HG02852 (cell line): ENCODE data around the gene ZYX.
"Not testable (repeated sequence)": the region's sequence is repeated elsewhere in the genome, so short reads cannot be mapped to it uniquely, and the experiment has no call there.

Source experiments
- ATAC-seq: cut with Tn5 transposase; IDR thresholded peaks from one replicate; pipeline ENCODE4 v1.9.1; 2021; ENCODE audit warnings: mild to moderate bottlenecking, moderate library complexity; ENCODE audit not compliant: unreplicated experiment

ZYX gene

DNA sequence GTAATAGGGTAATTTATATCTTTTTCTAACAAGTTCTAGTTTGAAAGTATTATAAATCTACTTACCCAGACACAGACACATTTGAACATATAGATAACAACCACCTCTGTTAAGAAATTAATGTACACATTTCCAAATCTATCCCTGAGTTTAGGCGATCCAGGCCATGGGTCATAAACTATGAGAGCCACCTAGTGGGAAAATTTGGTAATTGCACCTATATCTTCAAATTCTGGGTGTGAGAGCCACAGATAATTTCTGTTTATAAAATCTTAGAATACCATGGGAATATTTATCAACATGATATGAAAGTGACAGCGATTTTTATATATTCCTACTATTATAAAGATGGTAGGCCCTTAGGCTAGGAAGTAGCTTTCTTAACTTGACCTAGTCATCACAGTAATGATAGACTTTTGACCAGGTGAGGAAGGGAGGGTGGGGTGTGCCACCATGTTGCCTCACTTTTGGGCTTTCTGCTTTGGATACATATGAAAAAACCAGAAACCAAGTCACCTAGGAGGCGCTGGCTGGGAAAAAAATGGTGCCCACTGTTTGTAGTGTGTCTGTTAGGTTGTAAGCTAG, 35.5 kb downstream of the ZYX start:
- no peak for ATAC-seq

DNA sequence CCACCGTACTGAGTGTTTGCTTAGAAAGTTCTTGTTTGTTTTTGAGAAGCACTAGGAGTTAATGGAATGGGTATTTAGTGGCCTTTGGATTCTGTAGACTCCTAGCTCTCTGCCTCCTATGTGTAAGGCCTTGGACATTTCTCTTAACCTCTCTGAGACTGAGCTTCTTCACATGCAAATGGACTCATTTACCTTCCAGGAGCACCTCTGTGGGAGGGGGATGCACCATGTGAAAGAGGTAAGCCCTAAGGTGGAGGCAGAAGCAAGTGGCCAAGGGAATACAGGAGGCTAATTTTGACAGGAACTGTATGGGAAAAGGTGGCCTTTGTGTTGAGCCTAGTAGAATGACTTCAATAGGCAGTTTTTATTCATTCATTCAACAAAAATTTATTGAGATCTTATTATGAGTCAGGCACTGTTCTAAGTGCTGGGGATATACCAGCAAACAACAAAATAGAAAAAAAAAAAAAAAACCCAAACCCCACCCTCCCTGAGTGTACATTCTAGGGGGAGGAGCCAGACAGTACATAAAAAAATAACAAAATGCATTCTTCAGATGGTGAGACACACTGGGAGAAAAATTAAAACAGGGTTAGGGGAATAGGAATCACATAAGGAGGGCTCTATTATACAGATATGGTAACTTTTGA, 36.7 kb downstream of the ZYX start:
- ATAC-seq = no peak

DNA sequence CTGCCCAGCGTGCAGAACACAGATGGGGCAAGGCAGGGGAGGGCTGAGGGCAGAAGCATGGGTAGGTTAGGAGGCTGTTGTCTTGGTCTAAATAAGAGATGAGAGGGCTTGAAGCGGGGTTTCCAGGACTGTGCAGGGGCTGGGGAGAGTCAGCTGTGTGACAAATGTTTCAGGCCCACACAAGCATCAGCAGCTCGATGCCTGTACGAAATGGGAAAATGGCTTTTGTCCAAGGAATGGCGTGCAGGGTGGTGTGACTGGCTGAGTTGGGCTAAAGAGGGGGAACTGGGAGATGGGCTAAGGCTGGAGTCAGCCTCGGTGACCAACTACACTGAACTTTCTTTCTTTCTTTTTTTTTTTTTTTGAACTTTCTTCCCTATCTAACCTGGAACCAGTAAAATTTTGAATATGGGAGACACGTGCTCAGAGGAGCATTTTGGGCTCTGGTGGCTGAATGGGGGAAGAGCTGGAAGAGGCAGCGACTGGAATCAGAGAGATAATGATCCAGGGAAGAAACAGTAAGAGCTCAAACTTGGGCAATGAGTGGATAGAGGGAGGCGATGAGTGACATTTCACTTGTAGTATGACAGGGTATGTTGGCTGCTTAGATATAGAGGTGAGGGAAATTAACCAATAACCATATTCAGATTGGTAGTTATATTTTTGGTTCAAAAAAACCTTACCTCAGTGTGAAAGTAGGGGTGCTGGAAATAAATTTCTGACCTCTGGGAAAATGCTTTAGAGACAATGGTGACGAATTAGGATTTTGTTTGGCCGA, 37.7 kb downstream of the ZYX start:
- no peak for ATAC-seq

DNA sequence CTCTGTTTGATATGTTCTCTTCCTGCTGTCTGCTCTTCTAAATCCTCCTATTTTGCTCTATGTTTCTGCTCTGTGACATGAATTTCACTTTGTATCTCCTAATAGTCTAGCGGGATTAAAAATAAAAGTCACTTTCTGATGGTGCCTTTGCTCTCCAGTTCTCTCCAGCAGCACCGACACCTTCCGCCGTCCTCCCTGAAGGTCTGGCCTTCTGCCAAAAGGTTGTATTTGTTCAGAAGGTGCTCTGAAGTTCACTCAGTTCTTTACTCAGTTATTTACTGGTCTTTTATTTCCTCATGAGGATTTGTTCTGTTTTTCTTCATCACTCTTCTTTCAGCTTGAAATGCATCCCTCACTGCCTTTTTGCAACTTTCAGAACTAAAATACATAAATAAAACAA, 38.7 kb downstream of the ZYX start:
- no peak for ATAC-seq

DNA sequence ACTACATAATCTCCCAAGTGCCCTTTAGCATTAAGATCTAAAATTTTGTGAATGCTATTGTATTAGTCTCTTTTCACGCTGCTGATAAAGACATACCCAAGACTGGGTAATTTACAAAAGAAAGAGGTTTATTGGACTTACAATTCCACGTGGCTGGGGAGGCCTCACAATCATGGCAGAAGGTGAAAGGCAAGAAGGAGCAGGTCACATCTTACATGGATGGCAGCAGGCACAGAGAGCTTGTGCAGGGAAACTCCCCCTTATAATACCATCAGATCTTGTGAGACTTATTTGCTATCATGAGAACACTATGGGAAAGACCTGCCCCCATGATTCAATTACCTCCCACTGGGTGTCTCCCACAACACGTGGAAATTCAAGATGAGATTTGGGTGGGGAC, 39.5 kb downstream of the ZYX start:
- ATAC-seq = not testable (repeated sequence)

DNA sequence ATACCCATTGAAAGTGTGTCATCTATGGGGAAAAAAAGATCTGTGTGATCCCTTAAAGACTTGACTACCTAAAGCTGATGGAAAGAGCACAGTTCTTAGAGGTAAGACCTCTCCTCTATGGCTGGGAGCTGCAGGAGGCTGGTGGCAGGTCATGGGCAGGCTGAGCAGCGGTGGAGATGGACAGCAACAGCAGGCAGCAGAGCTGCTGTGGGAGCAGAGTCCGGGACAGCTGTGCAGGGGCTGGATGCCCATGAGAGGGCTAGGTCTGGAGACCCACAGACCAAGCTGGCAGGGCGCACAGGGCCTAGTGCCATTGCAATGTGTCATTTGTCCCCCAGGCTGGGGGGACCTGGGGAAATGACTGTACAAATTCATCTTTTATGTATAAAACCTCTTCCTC, 40.9 kb downstream of the ZYX start:
- no peak for ATAC-seq

DNA sequence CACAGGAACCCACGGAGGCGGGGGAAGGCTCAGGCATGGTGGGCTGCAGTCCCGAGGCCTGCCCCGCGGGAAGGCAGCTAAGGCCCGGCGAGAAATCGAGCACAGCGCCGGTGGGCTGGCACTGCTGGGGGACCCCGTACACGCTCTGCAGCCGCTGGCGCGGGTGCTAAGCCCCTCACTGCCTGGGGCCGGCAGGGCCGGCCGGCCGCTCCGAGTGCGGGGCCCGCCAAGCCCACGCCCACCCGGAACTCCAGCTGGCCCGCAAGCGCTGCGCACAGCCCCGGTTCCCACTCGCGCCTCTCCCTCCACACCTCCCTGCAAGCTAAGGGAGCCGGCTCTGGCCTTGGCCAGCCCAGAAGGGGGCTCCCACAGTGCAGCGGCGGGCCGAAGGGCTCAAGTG, 43.3 kb downstream of the ZYX start:
- ATAC-seq = not testable (repeated sequence)

DNA sequence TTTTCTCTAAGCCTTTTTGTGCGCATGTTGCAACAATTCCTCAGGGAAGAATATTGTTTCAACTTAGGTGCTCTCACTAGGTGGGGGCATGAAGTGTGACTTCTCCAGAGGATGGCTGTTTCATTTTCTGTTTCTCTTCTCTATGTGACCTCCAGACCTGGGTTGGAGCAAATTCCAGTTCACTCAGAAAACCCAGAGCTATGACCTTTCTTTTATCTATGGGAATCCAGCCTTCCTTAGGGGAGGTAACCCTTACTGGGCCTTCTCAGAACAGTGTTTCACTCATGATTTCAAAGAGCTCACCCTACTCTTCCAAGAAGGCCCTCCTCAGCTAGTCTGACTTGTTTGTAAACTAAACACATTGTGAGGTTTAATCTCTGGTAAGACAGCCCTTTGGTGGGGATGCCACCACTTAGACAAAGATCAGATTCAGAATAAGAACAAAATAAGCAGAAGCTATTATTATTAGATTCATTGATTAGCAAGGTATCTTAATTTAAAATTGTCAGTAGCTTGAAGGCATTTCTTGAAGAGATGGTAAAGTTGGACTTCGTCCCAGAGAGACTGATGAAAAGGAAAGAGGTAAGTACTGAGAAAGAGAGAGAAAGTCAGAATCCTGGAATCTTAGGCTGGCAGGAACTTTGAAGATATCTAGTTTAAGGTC, 45.5 kb downstream of the ZYX start:
- no peak for ATAC-seq

DNA sequence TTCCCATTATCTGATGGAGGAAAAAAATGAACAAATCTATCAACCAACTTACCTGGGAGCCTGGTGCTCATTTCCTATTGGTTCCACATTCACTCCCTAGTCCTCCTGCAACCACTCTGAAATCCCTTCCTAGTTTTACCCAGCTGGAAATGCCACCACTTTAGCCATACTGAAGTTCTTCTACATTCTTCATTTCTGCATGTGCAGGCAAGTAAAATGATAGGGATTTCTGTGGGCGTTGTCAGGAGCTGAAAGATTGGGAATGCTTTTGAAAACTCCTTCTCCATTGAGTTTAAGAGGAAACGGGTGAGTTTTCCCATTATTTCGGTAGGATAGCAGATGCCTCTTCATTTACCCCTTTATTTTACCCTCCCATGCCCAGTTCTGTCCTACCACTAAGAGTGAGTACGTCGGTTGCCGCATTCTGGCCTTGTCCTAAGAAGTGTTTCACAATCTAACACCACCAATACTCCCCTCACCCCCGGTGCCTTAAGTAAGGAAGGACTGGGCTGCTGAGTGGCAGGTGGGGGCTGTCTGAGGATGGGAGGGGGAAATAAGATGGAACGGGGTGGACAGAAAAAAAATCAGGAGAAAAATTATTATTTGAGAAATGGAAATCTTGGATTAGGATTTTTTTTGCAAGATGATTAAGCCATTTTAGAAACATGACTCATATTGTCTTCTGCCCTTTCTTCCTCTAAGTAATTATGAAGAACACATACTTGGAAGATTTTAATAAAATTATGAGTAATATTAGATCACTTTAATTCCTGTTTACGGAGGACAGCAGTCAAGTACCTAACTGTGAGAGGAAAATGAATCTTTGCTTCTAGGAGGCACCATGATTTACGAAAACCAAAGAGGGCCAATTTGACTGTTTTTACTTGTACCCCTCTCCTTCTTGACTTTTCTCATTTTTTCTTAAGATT, 48.9 kb downstream of the ZYX start:
- ATAC-seq = no peak

DNA sequence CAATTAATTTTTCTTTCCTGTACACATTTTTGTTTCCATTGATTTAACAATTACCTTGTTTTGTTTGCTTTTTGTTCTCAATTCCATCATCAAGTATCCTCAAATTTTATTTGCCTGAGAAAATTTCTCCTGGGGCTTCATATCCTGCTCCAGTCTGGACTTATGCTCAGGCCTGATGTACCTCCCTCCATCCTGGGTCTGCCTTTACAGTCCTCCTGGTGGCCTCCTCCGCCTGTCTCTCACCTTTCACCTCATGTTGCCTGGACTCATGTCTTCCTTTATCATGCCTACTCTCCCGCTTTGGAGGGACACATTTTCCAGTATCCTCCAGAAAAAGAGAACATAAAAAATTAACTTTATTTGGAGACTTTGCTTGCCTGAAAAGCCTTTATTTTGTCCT, 50.0 kb downstream of the ZYX start:
- ATAC-seq = no peak

DNA sequence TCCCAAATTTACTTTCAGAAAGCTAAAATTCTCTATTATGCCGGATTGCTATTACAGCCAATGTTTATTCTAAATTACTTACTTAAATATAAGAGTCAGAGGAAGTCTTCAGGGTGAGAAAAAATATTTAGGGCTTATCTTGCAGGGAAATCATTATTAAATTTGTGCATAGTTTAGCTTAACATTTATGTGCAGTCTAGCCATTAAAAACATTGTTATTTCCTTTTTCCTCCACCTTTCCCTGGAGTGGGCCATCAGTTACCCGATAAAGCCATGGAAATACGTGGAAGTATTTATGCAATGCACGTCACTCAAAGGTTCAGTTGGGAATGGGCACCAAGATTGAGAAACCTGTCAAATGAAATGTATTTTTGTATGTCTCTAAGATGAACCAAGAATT, 52.6 kb downstream of the ZYX start:
- no peak for ATAC-seq

DNA sequence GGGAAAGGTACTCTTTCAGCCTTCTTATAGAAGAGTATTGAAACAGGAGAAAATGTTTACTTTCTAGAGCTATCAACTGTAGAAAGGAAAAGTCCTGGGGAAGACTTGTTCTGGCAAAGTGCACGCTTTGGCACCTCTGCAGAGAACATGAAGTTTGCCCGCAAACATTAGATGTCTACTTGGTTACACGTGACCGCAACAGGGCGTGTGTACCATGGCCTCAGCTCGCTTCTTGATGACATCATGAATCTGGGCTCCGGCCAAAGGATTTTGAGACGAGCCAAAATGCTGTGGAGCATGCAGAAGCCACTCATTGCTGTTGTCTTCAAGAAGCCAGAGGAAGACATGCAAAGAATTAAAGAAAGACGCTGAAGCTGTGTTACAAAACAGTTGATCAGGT, 53.5 kb downstream of the ZYX start:
- no peak for ATAC-seq

DNA sequence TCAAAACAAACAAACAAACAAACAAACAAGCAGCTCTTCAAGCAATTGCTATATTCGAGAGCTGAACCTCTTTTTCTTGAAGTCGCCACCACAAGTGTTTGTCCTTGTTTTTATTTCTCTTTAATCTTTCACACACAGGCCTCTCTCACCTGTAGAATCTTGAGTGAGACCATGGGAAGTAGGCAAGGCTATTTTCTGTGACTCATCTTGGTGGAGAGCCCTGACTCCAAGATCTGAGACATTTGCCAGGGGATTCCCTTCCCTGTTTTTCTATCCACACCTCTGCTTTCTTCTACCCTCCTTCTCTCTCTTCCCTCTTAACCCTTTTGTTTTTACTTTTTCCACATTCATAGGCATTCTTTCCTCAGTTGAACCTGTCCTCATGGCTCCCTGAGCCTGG, 54.1 kb downstream of the ZYX start:
- no peak for ATAC-seq

DNA sequence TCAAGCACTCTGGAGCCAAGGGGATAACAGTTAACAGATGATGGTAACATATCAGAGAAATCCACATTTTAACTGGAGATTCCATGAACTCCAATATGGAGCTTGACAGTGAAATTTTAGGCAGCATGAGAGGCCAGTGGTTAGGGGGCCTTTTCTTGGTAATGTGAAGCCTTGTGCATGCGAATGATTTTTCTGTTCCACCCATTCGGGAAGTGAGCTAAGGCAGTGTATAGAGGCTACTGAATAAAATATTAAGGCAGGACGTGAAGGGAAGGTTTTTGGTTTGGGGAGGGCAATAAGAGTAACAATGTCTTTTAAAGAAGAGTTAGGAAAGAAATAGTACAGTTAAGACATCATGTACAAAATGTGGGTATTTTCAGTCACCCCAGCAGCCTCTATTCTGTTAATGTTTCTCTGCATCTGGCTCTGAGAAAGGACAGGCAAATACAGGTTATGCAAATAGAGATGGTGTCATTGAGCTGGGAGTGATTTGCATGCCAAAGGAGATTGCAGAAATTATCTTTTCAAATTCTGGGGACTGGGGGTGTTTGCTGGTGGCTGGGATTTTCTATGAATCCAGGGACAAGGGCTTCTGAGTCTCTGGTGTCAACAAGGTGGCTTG, 55.3 kb downstream of the ZYX start:
- ATAC-seq = no peak

DNA sequence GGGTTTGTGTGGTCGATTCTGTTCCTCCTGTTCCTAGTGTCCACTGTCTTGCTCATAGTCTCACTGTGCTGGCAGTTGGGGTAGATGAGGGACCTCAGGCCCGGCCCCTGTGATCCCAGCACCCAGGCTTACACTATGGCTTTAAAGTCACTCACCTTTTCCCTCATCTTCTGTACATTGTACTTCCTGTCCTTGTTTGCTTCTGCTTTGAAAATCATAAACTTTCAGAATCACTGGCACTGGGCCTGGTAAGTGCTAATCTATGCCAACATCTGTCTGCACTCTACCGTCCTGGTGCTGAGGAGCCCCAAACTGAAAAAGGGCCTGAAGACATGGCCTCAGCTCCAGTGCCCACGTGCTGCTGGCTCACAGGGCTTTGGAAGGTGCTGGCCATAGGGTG, 56.4 kb downstream of the ZYX start:
- ATAC-seq = no peak

DNA sequence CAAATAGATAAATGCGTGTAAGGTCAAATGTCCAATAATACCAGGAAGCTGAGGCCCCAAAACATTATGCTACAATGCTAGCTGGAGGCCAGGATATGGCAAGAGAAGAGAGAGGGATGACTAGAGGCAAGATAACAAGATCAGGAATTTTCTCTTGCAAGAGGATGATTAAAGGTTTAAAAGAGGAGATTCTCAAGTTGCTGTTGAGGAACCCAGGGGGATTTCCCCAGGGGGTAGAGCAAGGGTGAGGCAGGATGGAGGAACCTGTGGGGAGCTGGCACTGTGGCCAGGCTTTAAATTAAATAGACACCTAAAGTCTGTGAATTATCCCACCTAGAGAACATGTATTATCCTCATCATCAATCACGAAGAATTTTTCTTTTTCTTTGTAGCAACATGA, 58.7 kb downstream of the ZYX start:
- ATAC-seq = no peak
